Activated CD8-positive, alpha-beta memory T cell treated with anti-CD3 and anti-CD28 coated beads, Interleukin-2, amount 50 U/mL, for 24 hours (primary cell): ENCODE measurements around the gene CCR6.

Experiments
- DNase-seq: peaks from one replicate; pipeline ENCODE4 v3.0.0-alpha.2; 2020; ENCODE audit errors: extremely low read depth

The CCR6 gene

GRCh38 chr6:167119670-167120582 lies 3.0 kb upstream of the CCR6 start:
- DNase-seq, result no peak

- DNase-seq, result no peak
These were observed 2.4 kb upstream of the CCR6 start for GRCh38 chr6:167120583-167120903.

- DNase-seq, result no peak
These were observed 1.5 kb upstream of the CCR6 start for GRCh38 chr6:167121335-167121841.

GRCh38 chr6:167122041-167122826 lies 662 bp upstream of the CCR6 start:
- no peak for DNase-seq

- DNase-seq, result no peak
These were observed 1.9 kb downstream of the CCR6 start for GRCh38 chr6:167124753-167125152.

GRCh38 chr6:167125410-167125809 lies 2.5 kb downstream of the CCR6 start:
- DNase-seq, result no peak

GRCh38 chr6:167125855-167126349 lies 3.0 kb downstream of the CCR6 start:
- DNase-seq, result no peak

- DNase-seq, result no peak
These were observed 5.1 kb downstream of the CCR6 start for GRCh38 chr6:167127785-167128531.

GRCh38 chr6:167129159-167129558 lies 6.3 kb downstream of the CCR6 start:
- DNase-seq, result no peak

- no peak for DNase-seq
These were observed 6.7 kb downstream of the CCR6 start for GRCh38 chr6:167129562-167129961.

GRCh38 chr6:167130008-167130677 lies 7.2 kb downstream of the CCR6 start:
- no peak for DNase-seq

GRCh38 chr6:167130712-167131684 lies 8.1 kb downstream of the CCR6 start:
- DNase-seq, result no peak

- no peak for DNase-seq
These were observed 11.8 kb downstream of the CCR6 start for GRCh38 chr6:167134448-167135328.

GRCh38 chr6:167136376-167136775 lies 13.5 kb downstream of the CCR6 start:
- DNase-seq, result no peak

GRCh38 chr6:167137081-167137480 lies 14.2 kb downstream of the CCR6 start:
- no peak for DNase-seq

GRCh38 chr6:167137881-167138280 lies 15.0 kb downstream of the CCR6 start:
- no peak for DNase-seq

GRCh38 chr6:167139761-167140160 lies 16.9 kb downstream of the CCR6 start:
- DNase-seq, result no peak

GRCh38 chr6:167140589-167141474 lies 17.9 kb downstream of the CCR6 start:
- DNase-seq, result no peak
